Ishikawa (cell line): ENCODE data around the gene IFTAP.

Experiments used
- CREB1 ChIP-seq: IDR thresholded peaks from 2 replicates; pipeline ENCODE4 v1.6.1; 2012; ENCODE audit warnings: low read depth
- EGR1 ChIP-seq: IDR thresholded peaks from 2 replicates; pipeline ENCODE4 v1.6.1; 2012
- EP300 ChIP-seq: IDR thresholded peaks from 2 replicates; pipeline ENCODE4 v1.6.1; 2012; ENCODE audit warnings: borderline replicate concordance
- FOXM1 ChIP-seq: IDR thresholded peaks from 2 replicates; pipeline ENCODE4 v1.6.1; 2012; ENCODE audit warnings: low read depth, borderline replicate concordance
- MAX ChIP-seq: IDR thresholded peaks from 2 replicates; pipeline ENCODE4 v1.6.1; 2012
- NFIC ChIP-seq: IDR thresholded peaks from 2 replicates; pipeline ENCODE4 v1.6.1; 2012
- RAD21 ChIP-seq: IDR thresholded peaks from 2 replicates; pipeline ENCODE4 v1.6.1; 2012; ENCODE audit warnings: low read depth
- TAF1 ChIP-seq: IDR thresholded peaks from 2 replicates; pipeline ENCODE4 v1.6.1; 2012; ENCODE audit warnings: low read depth, mild to moderate bottlenecking
- TCF12 ChIP-seq: IDR thresholded peaks from 2 replicates; pipeline ENCODE4 v1.6.1; 2012; ENCODE audit warnings: low read depth
- TEAD4 ChIP-seq: IDR thresholded peaks from 2 replicates; pipeline ENCODE4 v1.6.1; 2012
- ZBTB7A ChIP-seq: IDR thresholded peaks from 2 replicates; pipeline ENCODE4 v1.6.1; 2012; ENCODE audit warnings: low read depth
- TF ChIP-seq, protein P1 (sequence below): IDR thresholded peaks from 2 replicates; pipeline ENCODE4 v1.6.1; 2012; ENCODE audit warnings: low read depth, mild to moderate bottlenecking

DNA sequence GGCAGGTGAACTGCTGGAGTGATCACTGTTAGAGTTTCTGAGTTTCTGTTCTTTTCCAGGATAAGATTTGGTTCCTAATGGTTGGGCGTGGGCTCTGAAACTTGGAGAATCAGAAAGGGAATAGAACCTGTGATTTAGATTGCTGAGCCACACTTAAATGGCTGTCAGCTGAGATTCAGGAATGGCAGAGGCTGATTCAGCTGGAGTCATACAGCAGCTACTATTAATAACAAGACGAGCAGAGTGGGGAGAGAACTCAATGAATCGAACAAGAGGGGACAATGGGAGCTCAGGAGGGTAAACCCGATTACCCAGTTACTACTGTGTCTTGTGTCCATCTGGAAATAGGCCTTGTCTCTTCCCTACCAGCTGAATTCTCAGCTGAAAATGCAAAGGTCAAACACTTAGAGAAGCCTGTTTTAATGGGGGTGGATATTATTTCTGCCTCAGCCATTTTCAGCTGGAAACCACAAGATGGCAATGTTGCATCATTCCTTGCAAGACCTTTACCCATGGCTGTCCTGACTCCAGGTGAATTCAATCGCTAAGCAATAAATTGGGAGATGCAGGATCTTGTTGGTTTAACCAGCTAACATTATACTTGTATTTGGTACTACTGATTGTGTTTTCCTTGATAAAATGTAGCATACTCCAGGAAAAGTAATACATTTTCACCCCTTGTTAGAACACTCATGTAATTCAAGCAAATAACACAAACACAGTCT is 108.2 kb downstream of the IFTAP start:
- TF ChIP-seq NFIC = no peak
- no peak for TF ChIP-seq MAX
- TF ChIP-seq, protein P1, sequence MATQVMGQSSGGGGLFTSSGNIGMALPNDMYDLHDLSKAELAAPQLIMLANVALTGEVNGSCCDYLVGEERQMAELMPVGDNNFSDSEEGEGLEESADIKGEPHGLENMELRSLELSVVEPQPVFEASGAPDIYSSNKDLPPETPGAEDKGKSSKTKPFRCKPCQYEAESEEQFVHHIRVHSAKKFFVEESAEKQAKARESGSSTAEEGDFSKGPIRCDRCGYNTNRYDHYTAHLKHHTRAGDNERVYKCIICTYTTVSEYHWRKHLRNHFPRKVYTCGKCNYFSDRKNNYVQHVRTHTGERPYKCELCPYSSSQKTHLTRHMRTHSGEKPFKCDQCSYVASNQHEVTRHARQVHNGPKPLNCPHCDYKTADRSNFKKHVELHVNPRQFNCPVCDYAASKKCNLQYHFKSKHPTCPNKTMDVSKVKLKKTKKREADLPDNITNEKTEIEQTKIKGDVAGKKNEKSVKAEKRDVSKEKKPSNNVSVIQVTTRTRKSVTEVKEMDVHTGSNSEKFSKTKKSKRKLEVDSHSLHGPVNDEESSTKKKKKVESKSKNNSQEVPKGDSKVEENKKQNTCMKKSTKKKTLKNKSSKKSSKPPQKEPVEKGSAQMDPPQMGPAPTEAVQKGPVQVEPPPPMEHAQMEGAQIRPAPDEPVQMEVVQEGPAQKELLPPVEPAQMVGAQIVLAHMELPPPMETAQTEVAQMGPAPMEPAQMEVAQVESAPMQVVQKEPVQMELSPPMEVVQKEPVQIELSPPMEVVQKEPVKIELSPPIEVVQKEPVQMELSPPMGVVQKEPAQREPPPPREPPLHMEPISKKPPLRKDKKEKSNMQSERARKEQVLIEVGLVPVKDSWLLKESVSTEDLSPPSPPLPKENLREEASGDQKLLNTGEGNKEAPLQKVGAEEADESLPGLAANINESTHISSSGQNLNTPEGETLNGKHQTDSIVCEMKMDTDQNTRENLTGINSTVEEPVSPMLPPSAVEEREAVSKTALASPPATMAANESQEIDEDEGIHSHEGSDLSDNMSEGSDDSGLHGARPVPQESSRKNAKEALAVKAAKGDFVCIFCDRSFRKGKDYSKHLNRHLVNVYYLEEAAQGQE = no peak
- TF ChIP-seq TEAD4 = no peak
- TF ChIP-seq TCF12 = no peak
- no peak for TF ChIP-seq TAF1
- TF ChIP-seq EP300 = no peak
- TF ChIP-seq RAD21 = peak; percentile 91
- TF ChIP-seq EGR1 = no peak
- TF ChIP-seq ZBTB7A = no peak
- TF ChIP-seq FOXM1 = no peak
- TF ChIP-seq CREB1 = no peak
